GM21515 (cell line): Measurements from ENCODE around the gene TTC34.
"Not testable (repeated sequence)": the region's sequence is repeated elsewhere in the genome, so short reads cannot be mapped to it uniquely, and the experiment has no call there.

Experiments
- ATAC-seq: cut with Tn5 transposase; IDR thresholded peaks from one replicate; pipeline ENCODE4 v1.9.1; 2021; ENCODE audit not compliant: unreplicated experiment

TTC34 gene

DNA sequence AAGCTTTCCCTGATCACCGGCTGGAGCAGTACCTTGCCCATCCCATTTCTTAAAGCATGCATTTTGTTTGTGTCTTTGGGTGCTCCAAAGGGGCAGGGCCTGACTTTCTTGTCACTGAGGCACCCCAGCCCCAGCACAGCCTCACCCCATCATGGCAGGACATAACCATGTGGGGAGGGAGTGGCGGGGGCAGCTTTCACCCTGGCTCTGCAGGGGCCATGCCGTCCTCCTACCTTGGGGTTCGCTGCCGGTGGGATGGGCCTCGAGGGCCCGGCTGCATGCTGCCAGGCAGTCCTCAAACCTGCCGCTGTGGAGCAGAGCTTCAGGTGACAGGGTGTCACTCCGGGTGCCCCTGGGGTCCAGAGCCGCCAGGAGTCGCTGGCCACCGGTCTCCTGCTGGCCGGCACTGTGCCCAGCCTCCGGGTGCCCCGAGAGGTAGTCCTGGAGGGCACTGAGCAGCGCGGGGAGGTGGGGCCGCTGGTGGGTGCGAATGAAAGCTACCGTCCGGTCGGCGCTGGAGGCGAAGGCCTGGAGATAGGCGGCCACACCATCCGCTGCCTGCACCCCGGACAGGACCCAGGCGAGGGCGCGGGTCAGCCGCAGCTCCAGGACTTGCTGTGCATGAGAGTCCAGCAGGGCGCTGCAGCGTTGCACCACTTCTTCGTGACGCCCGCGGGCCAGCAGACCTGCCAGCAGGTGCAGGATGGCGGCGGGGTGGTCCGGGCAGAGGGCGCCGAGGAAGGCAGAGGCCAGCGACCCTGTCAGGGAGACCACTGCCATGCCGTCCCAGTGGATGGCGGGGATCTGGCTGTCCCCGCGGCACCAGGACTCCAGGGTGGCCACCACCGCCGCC lies 1.5 kb downstream of the TTC34 start:
- no peak for ATAC-seq

DNA sequence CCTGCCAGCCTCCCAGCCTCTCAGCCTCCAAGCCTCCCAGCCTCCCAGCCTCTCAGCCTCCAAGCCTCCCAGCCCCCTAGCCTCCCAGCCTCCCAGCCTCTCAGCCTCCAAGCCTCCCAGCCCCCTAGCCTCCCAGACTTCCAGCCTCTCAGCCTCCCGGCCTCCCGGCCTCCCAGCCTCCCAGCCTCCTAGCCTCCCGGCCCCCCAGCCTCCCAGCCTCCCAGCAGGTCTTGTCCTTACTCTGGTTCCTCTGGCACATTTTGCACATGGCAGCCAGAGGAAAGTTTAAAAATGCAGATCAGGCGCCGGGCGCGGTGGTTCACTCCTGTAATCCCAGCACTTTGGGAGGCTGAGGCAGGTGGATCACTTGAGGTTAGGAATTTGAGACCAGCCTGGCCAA lies 2.5 kb downstream of the TTC34 start:
- ATAC-seq, result not testable (repeated sequence)

DNA sequence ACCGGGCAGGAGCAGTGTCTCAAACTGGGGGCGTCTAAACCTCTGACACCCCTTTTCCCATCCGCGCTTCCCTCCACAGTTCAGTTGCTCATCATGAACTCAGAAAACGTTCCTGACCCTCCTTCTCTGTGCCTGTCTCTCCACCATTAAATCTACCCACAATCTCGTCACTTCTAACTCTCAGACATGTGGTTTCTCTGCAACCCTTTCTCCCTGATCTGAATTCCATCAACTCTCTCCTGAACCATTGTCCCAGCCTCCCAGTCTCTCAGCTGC lies 3.8 kb downstream of the TTC34 start:
- no peak for ATAC-seq

DNA sequence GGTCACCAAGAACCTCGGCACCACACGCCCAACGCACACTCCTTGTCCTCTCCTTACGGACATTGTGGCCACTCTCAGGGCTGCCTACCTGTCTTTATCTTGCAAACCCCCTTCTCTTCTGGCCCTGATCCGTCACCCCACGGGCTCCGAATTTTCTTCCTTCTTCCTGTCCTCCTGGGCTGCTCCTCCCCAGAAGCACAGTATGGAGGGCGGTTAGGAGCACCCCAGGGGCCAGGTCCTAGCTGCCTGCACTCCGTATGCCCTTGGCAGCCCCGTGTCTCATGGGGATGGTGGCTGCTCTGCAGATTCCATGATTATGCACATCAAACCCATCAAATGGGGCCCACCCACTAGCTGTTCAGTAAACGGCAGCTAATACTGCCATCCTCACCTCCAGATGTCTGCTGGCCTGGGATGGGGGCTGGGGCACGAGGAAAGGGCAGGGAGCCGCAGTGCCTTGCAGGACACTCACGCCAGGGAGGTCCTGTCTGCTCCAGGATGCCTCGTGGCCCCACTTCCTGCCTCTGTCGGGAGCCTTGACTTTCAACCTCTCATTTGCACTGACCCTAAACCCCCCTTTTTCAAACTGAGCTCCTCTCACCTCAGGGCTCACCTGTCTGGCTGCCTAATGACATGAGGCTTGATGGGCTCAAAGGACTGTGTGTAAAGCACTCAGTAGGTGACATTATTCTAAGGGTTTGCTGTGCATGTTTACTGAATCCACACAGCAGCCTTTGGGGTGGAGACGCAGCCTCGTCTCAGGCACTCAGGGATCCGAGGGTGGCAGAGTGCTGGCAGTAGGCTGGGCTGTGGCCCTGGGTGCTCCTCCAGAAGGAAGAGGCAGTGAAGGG lies 4.4 kb downstream of the TTC34 start:
- ATAC-seq, result no peak

DNA sequence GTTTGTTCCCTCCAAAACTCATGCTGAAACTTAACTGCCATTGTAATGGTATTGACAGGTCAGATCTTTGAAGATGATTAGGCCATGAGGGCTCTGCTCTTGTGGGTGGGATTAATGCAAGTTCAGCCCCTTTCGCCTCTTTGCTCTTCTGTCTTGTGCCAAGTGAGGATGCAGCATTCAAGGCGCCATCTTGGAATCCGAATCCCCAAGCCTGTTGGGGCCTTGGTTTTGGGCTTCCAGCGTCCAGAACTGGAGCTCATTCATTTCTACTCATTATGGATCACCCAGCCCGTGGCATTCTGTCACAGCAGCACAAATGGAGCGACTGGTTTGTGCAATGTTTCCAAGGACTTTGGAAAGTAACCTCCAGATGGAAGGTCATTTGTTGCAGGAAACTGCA lies 5.6 kb downstream of the TTC34 start:
- ATAC-seq, result no peak

DNA sequence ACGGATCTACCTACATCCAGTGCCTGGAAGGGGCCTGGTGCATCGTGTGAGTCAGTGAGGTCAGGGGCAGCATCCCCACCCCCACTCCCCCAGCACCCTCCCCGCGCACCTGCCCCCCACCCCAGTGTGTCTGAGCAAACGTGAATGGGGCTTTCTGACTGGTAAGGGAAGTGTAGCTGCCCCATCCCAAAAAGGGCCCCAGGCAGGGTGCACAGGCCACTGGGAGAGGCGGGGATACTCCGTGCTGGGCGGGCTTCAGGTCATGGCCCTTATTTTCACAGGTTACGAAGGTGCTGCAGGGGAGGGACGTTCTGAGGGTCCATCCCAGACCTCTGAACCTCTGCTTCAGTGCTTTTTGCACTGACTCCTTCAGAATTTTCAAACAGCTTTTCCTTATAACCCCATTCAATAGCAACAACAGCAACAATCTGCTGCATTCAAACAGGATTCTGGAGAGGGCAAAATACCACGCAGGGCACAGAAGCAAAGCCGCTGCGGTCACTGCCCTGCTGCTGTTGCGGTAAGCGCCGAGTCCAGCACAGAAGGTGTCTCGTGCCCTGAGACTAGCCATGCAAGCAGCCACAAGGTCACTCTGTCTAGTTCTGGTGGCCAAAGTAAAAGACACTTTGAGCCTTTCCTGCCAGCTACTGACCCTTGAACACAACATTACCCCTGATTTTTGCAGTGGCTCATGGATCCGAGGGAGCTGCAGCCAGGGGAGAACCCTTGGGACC lies 10.3 kb downstream of the TTC34 start:
- no peak for ATAC-seq

DNA sequence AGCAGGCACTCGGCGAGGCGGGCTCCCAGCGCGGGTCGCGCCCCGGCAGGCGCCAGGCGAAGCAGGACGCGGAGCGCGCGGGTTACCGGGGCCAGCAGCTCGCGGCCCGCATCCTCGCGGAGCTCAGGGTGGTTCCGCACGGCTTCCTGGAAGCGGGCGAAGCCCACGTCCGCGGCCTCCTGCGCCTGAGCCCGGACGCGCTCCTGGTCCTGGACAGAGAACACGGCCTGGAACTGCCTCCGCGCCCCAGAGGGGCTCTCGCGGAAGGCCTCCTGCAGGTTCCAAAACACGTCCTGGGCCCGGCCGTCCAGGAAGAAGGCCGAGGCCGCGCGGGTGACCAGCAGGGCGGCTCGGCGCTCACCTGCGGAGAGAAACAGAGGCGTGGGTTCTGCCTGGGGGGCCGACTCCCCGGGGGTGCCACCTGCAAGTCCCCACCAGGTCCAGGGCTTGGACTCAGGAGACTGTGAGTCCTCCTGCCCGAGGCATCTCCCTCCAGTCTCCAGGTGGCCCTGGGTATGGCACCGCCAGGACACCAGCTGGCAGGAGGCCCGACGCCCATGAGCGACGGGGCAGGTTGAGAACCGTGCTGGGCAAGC lies 11.4 kb downstream of the TTC34 start:
- ATAC-seq, result no peak

DNA sequence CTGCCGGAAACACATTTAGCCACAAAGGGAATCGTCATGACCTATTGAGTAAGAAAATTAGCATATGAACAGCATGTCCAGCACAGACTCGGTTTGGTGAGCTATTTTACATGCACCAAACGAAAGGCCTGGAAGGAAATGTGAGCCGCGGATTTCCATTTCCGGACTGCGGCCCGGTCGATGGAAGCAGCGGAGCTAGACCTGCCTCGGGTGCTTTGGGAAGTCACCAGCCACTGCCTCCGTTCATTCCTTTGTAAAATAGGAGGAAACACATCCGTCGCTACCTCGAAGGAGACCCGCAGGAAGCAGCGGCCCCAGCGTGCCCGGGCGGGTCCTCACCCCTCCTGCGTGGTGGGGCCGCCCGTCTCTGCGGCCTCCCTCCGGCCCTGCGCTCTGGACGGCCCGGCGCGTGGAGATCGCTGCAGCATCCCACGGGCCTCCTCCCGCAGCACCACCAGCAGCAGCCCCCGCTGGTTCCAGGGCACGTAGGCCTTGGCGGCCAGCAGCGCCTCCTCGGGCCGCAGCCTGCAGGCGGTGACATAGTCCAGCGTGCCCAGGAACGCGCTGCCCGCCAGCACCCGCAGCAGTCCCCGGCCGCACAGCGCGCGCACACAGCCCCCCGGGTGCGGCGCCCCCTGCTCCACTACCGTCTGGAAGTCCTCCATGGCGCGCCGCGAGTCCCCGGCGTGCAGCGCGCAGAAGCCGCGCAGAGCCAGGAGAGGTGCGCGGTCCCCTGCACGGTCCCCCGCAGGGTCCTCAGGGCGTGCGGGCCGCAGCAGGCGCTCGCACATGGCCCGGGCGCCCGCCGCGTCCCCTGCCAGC lies 12.1 kb downstream of the TTC34 start:
- no peak for ATAC-seq

DNA sequence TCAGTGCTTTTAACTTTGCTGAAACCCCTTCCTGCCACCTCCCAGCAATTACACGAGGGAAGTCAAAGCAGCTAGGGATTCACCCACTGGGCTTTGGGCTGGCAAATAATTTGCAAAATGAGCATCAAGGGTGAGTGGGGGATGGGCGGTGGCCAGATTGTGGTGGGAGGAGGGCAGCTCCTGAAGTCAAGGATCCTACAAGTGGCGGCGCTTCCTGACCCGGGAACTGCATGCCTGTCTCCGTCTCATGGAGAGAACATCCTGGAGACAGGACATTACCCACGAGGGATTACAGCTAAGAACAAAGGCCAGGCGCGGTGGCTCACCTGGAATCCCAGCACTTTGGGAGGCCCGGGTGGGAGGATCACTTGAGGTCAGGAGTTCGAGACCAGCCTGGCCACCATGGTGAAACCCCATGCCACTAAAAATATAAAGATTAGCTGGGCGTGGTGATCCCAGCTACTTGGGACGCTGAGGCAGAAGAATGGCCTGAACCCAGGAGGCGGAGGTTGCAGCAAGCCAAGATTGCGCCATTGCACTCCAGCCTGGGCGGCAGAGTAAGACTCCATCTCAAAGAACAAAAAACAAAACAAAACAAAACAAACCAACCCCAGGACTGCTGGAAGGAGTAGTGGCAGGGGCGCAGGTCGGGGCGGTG lies 12.9 kb downstream of the TTC34 start:
- ATAC-seq, result no peak

DNA sequence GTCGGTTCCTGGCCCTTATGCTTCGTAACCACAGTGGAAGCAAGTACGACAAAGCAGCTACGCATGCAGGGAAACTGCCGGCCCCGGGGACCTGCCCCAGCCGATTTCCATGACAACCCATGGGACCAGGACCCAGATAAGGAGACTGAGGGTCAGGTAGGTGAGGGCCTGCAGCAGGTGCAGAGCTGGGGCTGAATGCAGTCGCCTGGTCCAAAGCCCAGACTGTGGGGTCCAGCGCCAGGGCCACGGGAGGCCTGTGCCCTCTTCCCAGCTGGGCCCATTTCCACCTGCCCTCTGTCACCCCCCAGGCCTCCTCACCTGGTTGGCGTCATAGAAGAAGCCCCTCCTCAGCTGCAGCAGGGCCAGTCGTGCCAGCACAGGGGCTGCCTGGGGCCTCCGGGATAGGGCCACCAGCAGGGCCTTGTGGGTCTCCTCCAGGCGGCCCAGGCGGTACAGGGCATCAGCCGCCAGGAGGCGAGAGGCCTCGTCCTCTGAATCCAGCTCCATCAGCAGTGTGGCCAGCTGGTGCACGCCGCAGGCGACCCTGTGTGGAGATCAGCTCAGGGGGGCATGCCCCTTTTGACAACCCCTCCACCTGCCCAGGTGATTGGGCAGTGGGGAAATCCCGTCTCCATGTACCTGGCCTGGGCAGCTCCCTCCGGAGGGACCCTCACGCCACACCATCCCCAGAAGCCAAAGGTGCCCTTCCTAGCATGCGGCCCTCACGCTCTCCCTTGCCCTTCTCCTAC lies 14.2 kb downstream of the TTC34 start:
- no peak for ATAC-seq

DNA sequence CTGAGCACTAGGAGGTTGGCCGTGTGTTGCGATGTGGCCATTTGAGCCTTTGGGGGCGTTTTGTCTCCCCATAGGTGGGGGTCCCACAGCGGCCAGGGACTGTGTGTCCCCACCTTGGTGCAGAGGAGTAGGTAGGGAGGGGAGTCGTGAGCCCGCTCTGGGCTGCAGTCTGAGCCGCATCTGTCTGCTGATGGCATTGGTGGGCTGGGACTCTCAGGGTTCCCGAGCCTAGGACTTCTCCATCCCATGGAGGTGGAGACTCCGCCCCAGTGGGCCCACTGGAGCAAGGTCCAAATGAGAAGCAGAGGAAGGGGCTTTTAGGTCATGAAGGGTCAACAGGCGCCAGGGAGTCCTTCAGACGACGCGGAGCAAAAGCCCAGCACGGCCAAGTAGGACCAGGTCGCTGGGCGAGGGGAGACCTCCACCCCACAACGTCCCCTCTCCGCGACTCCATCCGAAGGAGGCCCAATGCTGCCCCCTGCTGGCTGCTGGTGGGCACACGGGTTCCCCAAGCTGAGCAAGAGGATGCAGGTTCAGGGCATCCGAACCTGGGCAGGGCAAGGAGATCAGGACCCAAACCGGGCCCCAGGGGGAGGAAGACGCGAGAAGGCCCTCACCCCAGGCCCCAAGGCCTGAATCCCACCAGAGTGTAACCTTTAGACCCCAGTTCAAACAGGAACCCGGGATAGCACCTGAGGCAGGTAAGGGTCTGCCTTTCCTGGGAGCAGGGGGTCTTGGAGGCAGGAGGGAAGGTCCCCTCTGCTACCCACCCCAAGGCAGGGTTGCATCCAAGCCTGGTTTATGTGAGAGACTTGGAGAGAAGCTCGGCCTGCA lies 14.9 kb downstream of the TTC34 start:
- ATAC-seq, result no peak

DNA sequence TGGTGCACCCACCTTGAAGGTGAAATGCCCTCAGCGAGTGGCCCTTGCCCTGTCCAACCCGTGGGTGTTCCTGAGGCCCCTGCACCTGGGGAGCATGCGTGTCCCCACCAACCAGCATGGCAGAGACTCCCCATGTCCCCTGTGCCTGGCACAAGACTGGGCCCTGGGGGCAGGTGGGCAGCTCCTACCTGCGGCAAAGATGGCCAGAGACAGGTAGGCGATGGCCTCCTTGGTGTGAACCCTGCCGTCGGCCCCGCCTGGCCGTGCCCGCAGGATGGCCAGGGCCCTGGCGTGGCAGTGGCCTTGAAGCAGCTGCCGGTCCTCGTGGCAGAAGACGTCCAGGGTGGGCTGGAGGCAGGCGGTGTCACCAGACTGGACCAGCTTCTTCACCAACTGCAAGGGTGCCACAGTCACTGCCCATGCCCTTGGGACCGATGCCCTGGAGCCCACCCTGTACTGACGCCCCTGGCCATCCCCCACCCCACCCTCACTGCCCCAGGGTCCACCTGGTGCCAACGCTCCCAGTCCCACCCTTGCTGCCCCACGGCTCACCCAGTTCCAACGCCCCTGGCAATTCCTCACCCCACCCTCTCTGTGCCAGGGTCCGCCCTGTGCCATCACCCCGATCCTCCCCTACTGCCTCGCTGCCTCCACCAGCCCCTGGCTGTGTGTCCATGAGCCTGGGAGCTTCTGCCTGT lies 15.7 kb downstream of the TTC34 start:
- no peak for ATAC-seq

DNA sequence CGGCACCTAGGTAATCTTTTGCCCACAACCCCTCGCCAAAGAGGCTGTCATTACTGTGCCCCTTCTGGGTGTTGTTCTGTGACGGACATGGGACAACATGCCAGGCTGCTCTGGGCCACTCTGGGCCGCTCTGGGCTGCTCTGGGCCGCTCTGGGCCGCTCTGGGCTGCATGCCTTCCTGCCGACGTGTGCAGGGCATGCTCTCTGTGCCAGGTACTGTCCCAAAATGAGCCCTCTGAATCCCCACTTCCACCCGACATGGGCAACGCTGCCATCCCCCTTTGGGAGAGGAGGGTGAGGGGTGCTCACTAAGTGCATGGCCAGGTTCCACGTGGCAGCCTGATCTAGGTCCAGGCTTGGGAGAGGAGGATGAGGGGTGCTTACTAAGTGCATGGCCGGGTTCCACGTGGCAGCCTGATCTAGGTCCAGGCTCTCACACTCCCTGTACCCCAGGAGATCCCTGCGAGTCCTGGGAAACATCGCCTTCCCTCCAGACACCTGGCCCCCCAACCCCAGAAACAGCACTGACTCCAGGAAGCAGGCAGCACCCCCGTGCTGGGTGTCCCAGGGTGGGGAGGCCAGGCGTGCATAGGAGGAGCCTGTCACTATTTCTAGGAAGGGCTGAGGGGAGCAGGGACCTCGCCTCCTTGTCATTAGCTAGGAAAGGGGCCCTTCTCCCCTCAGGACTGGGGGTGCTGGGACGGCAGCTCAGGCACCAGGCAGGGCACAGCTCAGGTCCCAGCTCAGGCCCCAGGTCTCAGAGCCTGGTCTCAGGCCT lies 16.5 kb downstream of the TTC34 start:
- no peak for ATAC-seq

DNA sequence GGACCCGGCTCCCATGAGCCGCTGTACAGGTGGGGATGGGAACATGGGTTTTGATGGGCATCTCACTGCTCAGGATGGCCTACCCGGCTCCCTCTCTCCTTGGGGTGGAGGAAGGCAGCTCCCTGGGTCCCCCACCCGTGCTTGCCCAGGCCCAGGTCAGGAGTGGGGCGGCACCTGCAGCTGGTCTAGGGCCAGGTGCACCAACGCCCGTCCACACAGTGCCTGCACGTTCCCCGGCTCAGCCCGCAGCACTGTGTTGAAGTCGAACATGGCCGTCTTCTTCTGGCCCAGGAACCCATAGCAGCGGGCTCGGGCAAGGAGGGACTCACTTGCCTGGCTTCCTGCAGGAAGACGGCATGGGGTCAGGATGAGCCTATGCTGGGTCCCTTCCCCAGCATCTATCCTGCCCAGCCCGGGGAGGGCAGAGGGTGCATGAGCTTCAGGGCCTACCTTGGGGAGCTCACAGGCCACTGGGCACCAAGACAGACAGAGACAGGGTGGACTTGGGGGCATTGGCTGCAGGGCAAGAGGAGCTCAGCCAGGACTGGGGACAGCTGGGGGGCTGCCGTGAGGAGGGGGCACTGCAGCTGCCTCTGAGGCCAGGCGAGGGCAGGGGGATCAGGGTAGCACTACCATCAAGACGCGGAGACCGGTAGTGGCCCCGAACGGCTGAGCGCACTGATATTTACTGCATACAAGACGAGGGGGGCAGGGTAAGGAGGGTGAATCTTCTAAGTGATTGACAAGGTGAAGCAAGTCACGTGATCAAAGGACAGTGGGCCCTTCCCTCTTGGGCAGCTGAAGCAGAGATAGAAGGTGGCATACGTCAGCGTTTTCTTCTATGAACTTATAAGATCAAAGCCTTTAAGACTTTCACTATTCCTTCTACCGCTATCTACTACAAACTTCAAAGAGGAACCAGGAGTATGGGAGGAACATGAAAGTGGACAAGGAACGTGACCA lies 17.8 kb downstream of the TTC34 start:
- no peak for ATAC-seq

DNA sequence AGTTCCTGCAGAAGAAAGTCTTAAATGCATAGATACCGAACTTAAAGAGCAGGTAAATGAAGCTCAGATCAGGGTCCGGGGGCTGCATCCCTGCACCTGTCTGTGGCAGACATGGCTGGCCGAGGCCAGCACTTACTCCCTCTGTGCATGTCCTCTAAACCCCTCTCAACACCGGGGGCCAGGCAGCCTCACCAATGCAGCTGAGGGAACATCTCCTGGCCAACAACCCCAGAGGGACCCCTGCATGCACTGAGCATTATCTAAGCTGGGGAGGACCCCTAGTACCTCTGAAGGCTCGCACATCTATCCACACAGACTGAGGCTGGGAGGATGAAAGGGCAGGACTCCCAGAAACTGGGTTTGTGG lies 18.4 kb downstream of the TTC34 start:
- ATAC-seq, result no peak

DNA sequence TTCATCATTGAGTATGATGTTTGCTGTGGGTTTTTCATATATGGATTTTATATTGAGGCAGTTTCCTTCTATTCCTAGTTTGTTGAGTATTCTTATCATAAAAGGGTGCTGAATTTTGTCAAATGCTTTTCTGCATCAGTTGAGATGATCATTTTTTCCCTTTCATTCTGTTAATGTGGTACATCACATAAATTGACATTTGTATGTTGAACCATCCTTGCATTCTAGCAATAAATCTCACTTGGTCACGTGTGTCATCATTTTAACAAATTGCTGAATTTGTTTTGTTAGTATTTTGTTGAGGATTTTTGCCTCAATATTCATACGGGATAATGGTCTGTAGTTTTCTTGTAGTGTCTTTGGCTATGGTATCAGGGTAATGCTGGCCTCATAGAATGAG lies 19.9 kb downstream of the TTC34 start:
- no peak for ATAC-seq
